Measurements from ENCODE around the gene MBOAT2. TPM values are rescaled to one million over a fixed set of nuclear protein-coding genes. Genes with fewer than 3 reads are reported as not detected.
"Not testable (repeated sequence)": the region's sequence is repeated elsewhere in the genome, so short reads cannot be mapped to it uniquely, and the experiment has no call there.

MBOAT2 gene
- total and polyA plus RNA-seq, 7 donors, result 0.11 to 3.5 (median 0.83) TPM

GRCh38 chr2:8896671-8897070 lies 106.8 kb downstream of the MBOAT2 start:
- intact Hi-C loops (cut with DNase I), result not testable (repeated sequence)

GRCh38 chr2:8895087-8895912 lies 108.2 kb downstream of the MBOAT2 start:
- DNase-seq; H3K4me3 ChIP-seq; H3K27ac ChIP-seq; H3K27me3 ChIP-seq (ENCODE audit: insufficient read depth in 3 of 3, low read length in 2 of 3); ATAC-seq; H3K36me3 ChIP-seq (ENCODE audit: insufficient read depth in 1 of 2, low read depth in 1 of 2); H3K4me1 ChIP-seq; H3K9me3 ChIP-seq; intact Hi-C loops (cut with DNase I): not testable (repeated sequence)
- WGBS, 3 donors, result 95 to 97% (median 96%) methylated on average over 13 of the region's 13 CpGs

More at GRCh38 chr2:8896671-8897070, 106.8 kb downstream of the MBOAT2 start:
- not testable (repeated sequence) for DNase-seq; H3K4me3 ChIP-seq; H3K9me3 ChIP-seq; H3K27ac ChIP-seq; H3K4me1 ChIP-seq; H3K36me3 ChIP-seq (ENCODE audit: insufficient read depth in 1 of 2, low read depth in 1 of 2); ATAC-seq; H3K27me3 ChIP-seq (ENCODE audit: insufficient read depth in 3 of 3, low read length in 2 of 3)
- 73 to 83% (median 75%) methylated on average over 5 of the region's 5 CpGs for WGBS, 3 donors

GRCh38 chr2:8893978-8894820 lies 109.3 kb downstream of the MBOAT2 start:
- no peak overlapping the region for H3K4me3 ChIP-seq
- no peaks in the 10 kb centered on the region for H3K4me1 ChIP-seq
- WGBS, 3 donors, result 79 to 81% (median 81%) methylated on average over 19 of the region's 19 CpGs
- ATAC-seq, result peak in 1 of 4 donors; percentile 53
- DNase-seq, result no peak
- no peak for TF ChIP-seq CTCF (IDR thresholded peaks at IDR 0.05)
- intact Hi-C loops (cut with DNase I), result no loop called here
- H3K36me3 ChIP-seq (ENCODE audit: insufficient read depth in 1 of 2, low read depth in 1 of 2), result no peaks in the 10 kb centered on the region
- H3K27me3 ChIP-seq (ENCODE audit: insufficient read depth in 3 of 3, low read length in 2 of 3), result no peaks in the 10 kb centered on the region
- H3K27ac ChIP-seq, result no peak overlapping the region
- H3K9me3 ChIP-seq, result no peaks in the 10 kb centered on the region

GRCh38 chr2:8893474-8893873 lies 110.0 kb downstream of the MBOAT2 start:
- ATAC-seq (no peak), DNase-seq (no peak)
- H3K27ac ChIP-seq, result no peak overlapping the region
- no peaks in the 10 kb centered on the region for H3K36me3 ChIP-seq (ENCODE audit: insufficient read depth in 1 of 2, low read depth in 1 of 2)
- H3K27me3 ChIP-seq (ENCODE audit: insufficient read depth in 3 of 3, low read length in 2 of 3), result no peaks in the 10 kb centered on the region
- no peaks in the 10 kb centered on the region for H3K9me3 ChIP-seq
- H3K4me1 ChIP-seq, result no peaks in the 10 kb centered on the region
- WGBS, 3 donors, result 64 to 89% (median 83%) methylated on average over 1 of the region's 1 CpG
- H3K4me3 ChIP-seq, result no peak overlapping the region
- intact Hi-C loops (cut with DNase I), result no loop called here
- no peak for TF ChIP-seq CTCF (IDR thresholded peaks at IDR 0.05)

GRCh38 chr2:8892111-8892510 lies 111.4 kb downstream of the MBOAT2 start:
- Histone ChIP-seq H3K9me3 (no peaks in the 10 kb centered on the region), H3K27ac (no peak overlapping the region), H3K4me1 (no peaks in the 10 kb centered on the region), H3K36me3 (ENCODE audit: insufficient read depth in 1 of 2, low read depth in 1 of 2) (no peaks in the 10 kb centered on the region), H3K27me3 (ENCODE audit: insufficient read depth in 3 of 3, low read length in 2 of 3) (no peaks in the 10 kb centered on the region), H3K4me3 (no peak overlapping the region)
- WGBS, 3 donors, result 69 to 92% (median 86%) methylated on average over 2 of the region's 2 CpGs
- TF ChIP-seq CTCF (IDR thresholded peaks at IDR 0.05), result no peak
- no peak for ATAC-seq
- DNase-seq, result no peak
- intact Hi-C loops (cut with DNase I), result no loop called here
